HG02840 (cell line): Measurements from ENCODE around the gene AHRR.

ENCODE experiments used
- ATAC-seq: cut with Tn5 transposase; IDR thresholded peaks from one replicate; pipeline ENCODE4 v1.9.1; 2021; ENCODE audit warnings: mild to moderate bottlenecking, moderate library complexity, moderate number of reproducible peaks; ENCODE audit not compliant: unreplicated experiment, low FRiP score

The AHRR gene

DNA sequence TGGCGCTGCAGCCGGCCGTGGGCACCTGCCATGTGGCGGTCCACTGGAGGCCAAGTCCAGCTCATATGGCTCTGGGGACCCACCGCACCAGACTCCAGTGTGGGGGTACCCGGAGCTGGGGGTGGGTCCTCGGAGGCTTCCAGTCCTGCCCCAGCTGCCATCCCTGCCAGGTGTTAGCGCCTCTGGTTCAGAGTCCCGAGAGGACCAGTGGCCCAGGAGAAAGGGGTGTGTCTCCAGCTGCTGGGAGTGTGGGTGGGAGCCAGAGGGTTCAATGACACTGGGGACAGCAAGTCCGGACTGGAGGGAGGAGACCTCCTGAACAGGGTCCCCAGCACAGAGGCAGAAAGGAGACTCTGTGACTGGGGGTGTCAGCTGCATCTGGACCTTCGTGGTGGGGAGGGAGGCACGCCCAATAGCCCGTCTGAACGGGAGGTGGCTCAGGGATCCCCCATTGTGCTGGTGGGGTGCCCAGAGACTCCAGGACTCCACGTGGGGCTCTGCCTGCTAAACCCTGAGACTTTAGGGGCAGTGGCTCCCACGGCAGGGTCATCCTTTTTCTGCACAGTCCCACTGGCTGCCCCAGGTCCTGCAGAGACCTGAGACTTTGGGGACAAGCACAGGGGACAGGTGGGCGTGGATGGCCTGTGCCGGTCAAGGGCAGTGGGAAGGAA is 2.4 kb upstream of the AHRR start:
- no peak for ATAC-seq

DNA sequence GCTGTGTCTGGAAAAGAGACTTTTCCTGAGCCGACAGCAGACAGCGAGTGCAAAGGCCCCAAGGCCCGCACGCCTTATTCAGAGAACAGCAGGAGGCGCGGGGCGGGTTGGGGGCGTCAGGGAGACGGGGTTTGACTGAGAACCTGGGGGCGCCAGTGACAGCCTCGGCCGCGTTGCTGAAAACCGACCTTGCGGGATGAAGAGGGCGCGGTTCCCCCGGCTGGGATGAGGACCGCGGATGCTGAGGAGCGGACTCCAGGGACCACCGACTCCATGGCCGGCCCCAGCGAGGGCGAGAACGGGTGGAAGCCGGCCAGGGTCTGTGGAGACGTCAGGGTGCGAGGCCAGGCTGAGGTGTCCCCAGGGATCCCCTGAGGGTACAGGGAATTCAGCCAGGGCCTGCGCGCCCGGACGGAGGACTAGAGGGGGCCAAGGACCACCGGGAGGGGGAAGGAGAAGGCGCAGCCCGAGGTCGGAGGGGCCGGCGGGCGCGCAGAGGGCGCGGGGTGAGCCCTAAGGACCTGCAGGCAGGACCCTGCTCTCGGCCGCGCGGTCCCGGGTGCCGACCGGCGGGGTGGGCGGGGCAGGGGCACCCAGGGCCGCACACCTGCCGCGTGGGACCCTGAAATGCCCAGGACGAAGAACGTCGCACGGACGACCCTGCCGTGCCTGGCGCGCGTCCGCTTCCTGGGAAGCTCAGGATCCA is 837 bp upstream of the AHRR start:
- ATAC-seq = no peak

DNA sequence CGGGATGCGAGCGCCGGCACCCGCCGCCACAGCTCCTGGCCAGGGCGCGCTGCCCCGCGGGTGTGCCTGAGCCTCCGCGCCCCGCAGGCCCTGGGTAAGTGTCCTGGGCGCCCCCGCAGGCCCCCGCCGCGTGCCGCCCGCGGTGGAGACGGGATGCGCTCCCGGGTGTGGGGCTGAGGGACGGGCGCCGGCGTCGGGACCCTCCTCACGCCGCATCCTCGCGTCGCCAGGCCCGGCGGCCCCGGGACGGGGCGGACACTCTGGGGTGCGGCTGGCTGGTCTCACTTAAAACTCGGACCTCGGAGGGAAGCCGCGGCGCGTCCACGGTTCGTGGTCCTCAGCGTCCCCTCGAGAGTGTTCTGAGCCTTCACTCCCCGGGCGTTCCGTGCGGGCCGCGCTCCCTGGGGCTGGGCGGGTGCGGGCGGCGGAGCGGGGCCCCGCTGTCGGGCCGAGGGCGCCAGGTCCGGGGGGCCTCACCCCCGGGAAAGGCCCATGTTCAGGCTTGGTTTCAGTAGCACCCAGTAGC is 275 bp downstream of the AHRR start:
- peak; percentile 9 for ATAC-seq

DNA sequence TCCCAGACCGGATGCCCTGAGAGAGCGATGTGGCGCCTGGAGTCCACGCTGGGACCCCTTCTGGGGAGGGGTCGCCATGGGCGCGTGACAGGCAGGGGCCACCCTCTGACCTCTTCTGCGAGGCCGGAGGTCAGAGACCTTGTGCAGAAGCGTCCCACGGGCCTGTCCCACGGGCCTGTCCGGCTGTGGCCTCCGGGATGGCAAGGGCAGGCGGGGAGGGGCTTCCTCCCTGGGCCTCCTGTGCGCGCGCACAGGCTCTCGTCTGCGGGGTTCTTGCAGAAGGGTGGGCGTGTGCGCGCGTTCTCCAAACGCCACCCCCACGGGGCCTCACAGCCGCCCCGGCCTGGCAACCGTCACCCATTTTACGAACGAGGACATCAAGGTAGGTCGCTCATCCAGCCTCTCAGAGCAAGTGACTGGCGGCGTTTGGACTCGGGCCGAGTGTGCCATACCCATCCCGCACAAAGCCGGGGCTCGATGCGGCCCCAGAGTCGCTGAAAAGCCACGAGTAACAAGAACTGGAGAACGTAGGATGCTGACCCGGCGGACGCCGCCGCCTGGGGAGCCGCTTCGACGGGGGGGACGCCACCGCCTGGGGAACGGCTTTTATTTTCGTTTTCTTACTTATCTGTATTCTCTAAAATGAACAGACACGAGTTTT is 897 bp downstream of the AHRR start:
- peak; percentile 5 for ATAC-seq

DNA sequence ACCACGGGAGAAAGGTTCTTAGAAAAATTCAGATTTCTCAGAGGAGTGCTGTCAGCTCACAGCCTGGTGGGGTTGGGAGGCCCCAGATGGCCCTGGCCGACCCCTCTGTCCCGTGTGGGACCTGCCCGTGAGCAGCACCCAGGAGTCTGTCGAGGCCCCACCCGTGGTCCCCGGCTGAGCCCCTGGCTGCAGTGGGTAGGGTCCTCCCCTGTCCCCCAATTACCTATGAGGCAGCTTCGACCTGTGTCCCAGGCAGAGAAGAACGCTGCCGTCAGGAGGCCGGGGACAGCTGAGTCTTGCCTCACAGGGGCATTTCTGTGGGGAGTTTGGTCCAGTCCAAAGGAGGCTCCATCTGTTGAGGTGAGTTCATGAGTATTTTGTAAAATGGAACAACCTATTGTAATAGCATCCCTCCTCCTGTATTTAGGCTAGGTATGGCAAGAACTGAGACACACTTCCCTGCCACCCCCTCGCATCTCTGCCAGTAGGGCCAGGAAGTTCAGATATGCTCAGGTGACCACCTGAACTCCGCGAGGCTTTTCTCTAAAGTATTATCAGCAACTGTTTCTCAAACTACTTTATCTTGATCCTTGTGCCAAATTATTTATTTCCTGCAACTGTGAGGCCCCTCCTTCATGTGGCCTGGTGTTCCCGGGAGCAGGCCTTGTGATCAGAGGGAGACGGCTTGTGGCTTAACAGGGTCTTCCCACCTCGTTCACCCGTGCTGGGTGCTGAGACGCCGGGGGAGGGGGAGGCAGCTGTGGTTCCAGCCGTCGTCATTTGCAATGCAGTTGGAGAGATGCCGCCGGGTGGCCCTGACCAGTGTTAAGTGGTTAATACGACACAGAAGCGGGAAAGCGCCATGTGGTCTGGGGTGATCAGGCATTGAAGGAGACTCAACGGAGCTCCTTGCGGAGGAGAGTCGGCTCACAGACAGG is 1.7 kb downstream of the AHRR start:
- ATAC-seq = no peak

GRCh38 chr5:324736-325612 is 3.5 kb downstream of the AHRR start:
- ATAC-seq = no peak

GRCh38 chr5:326109-326508 is 4.6 kb downstream of the AHRR start:
- ATAC-seq = no peak

- ATAC-seq = no peak
These were observed 7.7 kb downstream of the AHRR start for GRCh38 chr5:329121-329735.

DNA sequence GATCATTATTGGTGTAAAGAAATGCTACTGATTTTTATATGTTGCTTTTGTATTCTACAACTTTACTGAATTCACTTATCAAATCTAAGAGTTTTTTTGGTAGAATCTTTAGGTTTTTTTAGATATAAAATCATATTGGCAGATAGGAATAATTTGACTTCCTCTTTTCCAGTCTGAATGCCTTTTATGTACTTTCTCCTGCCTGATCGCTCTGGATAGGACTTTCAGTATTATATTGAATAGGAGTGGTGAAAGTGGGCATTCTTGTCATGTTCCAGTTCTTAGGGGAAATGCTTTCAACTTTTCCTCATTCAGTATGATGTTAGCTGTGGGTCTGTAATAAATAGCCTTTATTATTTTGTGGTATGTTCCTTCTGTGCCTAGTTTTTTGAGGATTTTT is 8.3 kb downstream of the AHRR start:
- no peak for ATAC-seq

GRCh38 chr5:332843-333242 is 11.3 kb downstream of the AHRR start:
- ATAC-seq = no peak

DNA sequence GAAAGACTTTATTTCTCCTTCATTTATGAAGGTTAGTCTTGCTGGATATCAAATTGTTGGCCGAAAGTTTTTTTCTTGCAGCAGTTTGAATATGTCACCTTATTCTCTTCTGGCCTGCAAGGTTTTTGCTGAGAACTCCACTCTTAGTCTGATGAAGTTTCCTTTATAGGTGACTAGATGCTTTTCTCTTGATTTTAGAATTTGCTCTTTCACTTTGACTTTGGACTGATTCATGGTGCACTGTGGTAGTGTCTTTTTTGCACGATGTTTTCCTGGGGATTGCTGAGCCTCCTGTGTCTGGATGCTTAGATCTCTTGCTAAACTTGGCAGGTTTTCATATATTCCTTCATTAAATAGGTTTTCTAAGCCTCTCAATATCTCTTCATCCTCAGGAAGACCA is 12.4 kb downstream of the AHRR start:
- no peak for ATAC-seq

DNA sequence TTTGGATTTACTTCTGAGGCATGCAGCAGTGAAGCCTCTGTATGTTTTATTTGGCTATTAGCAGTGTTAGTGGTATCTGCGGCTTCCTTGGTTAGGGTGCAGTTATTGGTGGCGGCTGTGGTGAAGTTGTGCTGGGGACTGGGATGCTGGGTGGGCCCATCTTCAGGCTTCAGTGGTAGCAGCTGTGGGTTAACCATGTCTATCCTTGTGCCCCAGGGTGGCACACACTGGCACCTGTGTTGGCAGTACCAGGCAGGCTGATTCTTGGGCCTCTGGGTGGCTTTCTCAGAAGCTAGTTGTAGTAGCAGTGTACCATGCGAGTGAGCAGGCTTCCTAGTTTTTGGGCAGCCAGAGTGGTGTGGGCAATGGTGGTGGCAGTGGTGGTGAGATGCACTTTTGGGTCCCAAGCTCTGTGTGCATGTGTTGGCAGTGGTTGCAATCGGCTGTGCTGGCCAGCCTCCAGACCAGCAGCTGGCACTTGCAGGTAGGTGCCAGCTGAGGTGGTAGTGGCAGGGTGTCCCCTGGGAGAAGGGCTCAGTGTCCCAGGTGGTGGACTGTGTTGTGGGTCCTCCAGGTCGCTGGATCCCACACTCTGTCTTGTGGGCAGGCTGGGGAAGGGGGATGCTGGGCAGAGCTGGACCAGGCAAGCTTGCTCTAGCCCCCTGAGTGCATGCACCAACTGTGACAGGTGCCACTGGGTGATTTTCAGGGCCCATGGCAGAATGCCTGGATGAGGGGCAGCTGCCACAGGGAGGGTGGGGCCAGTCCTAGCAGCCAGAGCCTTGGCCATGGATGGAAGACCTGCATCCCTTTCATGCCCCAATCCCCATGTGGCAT is 13.6 kb downstream of the AHRR start:
- no peak for ATAC-seq

- ATAC-seq = no peak
These were observed 14.2 kb downstream of the AHRR start for GRCh38 chr5:335740-336038.

GRCh38 chr5:337563-338130 is 16.1 kb downstream of the AHRR start:
- ATAC-seq = no peak

- no peak for ATAC-seq
These were observed 21.3 kb downstream of the AHRR start for GRCh38 chr5:342501-343460.

DNA sequence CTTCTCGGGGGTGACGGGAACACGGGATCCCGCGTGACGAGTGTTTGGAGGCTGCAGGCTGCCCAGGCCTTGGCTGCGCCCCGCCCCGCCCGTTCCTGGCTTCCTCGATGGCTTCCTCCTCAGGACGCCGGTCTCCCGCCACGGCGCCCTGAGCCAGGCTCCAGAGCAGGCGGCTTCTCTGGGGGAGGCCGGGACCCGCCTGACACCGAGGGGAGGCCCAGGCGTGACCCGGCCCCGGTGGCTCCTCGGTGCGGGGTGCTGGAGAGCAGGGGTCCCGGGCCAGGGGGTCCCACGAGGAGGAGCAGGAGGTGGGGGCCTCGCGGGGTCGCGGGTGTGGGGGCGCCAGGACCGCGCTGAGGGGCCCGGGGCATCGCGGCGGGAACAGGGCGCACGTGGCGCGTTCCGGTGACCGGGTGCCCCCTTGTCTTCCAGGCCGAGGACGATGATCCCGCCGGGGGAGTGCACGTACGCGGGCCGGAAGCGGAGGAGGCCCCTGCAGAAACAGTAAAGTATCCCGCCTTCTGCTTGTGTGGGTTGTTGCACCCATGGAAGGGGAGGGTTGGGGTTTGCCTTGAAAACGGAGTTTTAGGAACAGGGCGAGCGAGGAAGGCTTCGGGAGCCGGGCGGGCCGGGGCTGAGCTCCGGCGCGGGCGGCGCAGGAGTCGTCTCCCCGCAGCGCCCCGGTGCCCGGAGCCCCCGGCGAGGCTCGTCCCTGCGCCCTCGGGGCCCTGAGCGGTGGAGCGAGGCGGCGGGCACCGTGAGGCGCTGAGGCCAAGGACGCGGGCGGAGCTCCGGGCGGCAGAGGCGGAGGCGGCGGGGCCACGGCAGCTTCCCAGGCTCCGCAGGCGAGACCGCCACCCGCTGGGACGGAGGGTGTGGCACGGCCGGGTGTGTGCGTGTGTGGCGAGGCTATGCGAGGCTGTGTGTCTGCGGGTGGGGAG is 22.2 kb downstream of the AHRR start:
- no peak for ATAC-seq
